Prostate gland (tissue), 2 donors: ENCODE data around the gene ZNF787. TPM values are rescaled to one million over a fixed set of nuclear protein-coding genes. Genes with fewer than 3 reads are reported as not detected.

ENCODE experiments used
- DNase-seq: peaks from one replicate; pipeline ENCODE4 v3.0.0-alpha.2; 2019; ENCODE audit warnings: low spot score
- H3K27ac ChIP-seq, 2 donors: fragments of 200-600 bp; sonication (generic); 2 replicates each; pipeline ENCODE4 v1.5.1; 2017 to 2019
- H3K27me3 ChIP-seq: fragments of 200-600 bp; sonication (generic); replicated peaks from 2 replicates; pipeline ENCODE4 v1.5.1; 2019; ENCODE audit not compliant: insufficient read depth
- H3K36me3 ChIP-seq, 2 donors: fragments of 200-600 bp; sonication (generic); 1 replicate in 1 of 2; 2 replicates in 1 of 2; pipeline versions ENCODE4 v1.5.1 to v1.8.1; 2017 to 2019
- H3K4me1 ChIP-seq: fragments of 200-600 bp; sonication (generic); replicated peaks from 2 replicates; pipeline ENCODE4 v1.5.1; 2019
- H3K4me3 ChIP-seq, 2 donors: fragments of 200-600 bp; sonication (generic); 2 replicates each; pipeline ENCODE4 v1.5.1; 2017 to 2019
- H3K9me3 ChIP-seq: fragments of 200-600 bp; sonication (generic); 2 replicates; pipeline ENCODE4 v1.5.1; 2017
- CTCF ChIP-seq, 4 experiments: fragments of 200-600 bp in 2 of 4; fragments of 450-650 bp in 2 of 4; sonication (generic) in 2 of 4; IDR thresholded peaks; 1 replicate in 3 of 4; 2 replicates in 1 of 4; pipeline ENCODE4 v1.5.1; 2016 to 2019; ENCODE audit warnings: antibody characterized with exemption in 4 of 4, mild to moderate bottlenecking in 2 of 4, moderate library complexity in 2 of 4
- POLR2A ChIP-seq: fragments of 450-650 bp; IDR thresholded peaks from one replicate; pipeline ENCODE4 v1.6.1; 2016; ENCODE audit warnings: antibody characterized with exemption, mild to moderate bottlenecking
- POLR2AphosphoS5 ChIP-seq: sonication (generic); formaldehyde crosslinking; IDR thresholded peaks from one replicate; pipeline ENCODE4 v1.6.1; 2017; ENCODE audit warnings: antibody characterized with exemption
- WGBS: methylation state at CpG from one replicate; pipeline ENCODE4 v1.1.5; 2018; 5-methylcytosine and 5-hydroxymethylcytosine counted together
- intact Hi-C: fragments of 100-400 bp; cut with DNase I; formaldehyde crosslinking; loops from one replicate; pipeline ENCODE4 v1.14.2; 2022
- total RNA-seq, 2 donors: library from RNA; depleted of rRNA; stranded (reverse); fragments of >200 nt; gene quantifications; one replicate each; pipeline ENCODE4 v1.1.0, GENCODE V29; 2016

ZNF787 gene
- total RNA-seq, 2 donors from 2014 or later: 28.2 to 47.5 TPM

DNA sequence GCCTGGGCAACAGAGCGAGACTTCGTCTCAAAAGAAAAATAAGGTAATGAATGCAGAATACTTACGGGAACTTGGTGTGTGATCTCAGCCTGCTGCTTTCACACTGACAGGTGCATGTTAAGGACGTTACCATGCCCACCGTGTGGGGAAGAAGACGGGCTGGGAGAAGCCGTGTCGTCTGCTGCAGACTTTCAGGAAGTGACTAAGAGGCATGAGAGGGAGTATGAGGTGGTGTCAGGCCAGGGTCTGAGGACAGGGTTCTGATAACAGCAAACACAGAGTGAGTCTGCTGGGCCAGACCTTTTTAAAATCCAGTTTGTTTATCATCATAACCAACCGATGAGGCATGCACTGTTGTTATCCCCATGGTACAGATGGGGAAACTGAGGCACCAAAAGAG lies 41.2 kb upstream of the ZNF787 start:
- Histone ChIP-seq H3K27ac (no peak overlapping the region), H3K36me3 (peaks cover 0 to 13% of the 10 kb centered on the region in 2 donors), H3K27me3 (no peaks in the 10 kb centered on the region), H3K9me3 (no peaks in the 10 kb centered on the region), H3K4me1 (no peaks in the 10 kb centered on the region), H3K4me3 (no peak overlapping the region)
- intact Hi-C loops: no loop called here
- no peak for TF ChIP-seq POLR2A
- no peak for TF ChIP-seq CTCF (IDR thresholded peaks at IDR 0.05)
- TF ChIP-seq POLR2AphosphoS5: no peak
- WGBS: 59% methylated on average over 9 of the region's 9 CpGs
- no peak for DNase-seq

DNA sequence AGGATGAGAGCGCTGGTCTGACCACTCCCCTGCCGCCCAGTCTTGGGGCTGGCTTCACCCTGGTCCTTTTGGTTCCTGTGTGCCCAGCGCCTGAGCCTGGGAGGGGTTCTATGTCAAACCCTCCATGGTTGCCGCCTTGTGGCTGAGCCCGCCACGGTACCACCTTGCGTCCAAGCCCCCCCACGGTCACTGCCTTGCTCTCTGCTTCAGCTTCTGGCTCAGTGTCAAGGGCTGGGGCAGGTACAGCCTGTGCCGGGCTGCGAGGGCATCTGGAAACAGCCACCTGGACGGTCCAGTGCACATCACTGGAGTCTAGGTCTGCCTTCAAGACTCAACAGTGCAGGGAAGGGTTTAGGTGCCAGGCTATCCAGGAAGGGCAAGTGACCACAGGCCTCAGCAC lies 40.4 kb upstream of the ZNF787 start:
- H3K4me1 ChIP-seq: no peaks in the 10 kb centered on the region
- no peak for DNase-seq
- intact Hi-C loops: no loop called here

DNA sequence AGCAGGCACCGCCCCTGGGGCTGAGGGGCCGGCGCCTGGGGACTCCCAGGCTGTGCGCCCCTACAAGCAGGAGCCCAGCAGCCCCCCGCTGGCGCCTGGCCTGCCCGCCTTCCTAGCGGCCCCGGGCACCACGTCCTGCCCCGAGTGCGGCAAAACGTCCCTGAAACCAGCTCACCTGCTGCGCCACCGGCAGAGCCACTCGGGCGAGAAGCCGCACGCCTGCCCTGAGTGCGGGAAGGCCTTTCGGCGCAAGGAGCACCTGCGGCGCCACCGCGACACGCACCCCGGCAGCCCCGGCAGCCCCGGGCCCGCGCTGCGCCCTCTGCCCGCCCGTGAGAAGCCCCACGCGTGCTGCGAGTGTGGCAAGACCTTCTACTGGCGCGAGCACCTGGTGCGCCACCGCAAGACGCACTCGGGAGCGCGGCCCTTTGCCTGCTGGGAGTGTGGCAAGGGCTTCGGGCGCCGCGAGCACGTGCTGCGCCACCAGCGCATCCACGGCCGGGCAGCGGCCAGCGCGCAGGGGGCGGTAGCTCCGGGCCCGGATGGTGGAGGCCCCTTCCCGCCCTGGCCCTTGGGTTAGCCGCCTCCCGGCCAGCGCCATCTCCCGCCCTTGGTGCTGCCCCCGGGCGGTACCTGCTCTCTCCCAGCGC lies 38.7 kb upstream of the ZNF787 start:
- H3K36me3 ChIP-seq: peaks cover 0 to 13% of the 10 kb centered on the region in 2 donors
- no peaks in the 10 kb centered on the region for H3K27me3 ChIP-seq
- H3K4me1 ChIP-seq: no peaks in the 10 kb centered on the region
- 95% methylated on average over 55 of the region's 69 CpGs for WGBS
- no peak overlapping the region for H3K4me3 ChIP-seq
- intact Hi-C loops: loop anchor here (5.0 kb wide), 1 partner anchor 47 kb away; no protein-coding TSS in a partner anchor
- no peak for TF ChIP-seq CTCF (IDR thresholded peaks at IDR 0.05)
- DNase-seq: no peak
- H3K9me3 ChIP-seq: no peaks in the 10 kb centered on the region
- no peak overlapping the region for H3K27ac ChIP-seq

More for the DNA sequence above, 40.4 kb upstream of the ZNF787 start:
- no peak overlapping the region for H3K4me3 ChIP-seq
- H3K27ac ChIP-seq: no peak overlapping the region
- no peaks in the 10 kb centered on the region for H3K9me3 ChIP-seq
- WGBS: 85% methylated on average over 11 of the region's 11 CpGs
- TF ChIP-seq POLR2A (no peak), CTCF (IDR thresholded peaks at IDR 0.05) (no peak), POLR2AphosphoS5 (no peak)
- H3K36me3 ChIP-seq: peaks cover 0 to 13% of the 10 kb centered on the region in 2 donors
- H3K27me3 ChIP-seq: no peaks in the 10 kb centered on the region

- DNase-seq: no peak
- no peaks in the 10 kb centered on the region for H3K9me3 ChIP-seq
- no peaks in the 10 kb centered on the region for H3K4me1 ChIP-seq
- intact Hi-C loops: loop anchor here (5.0 kb wide), 1 partner anchor 47 kb away; no protein-coding TSS in a partner anchor
- H3K27me3 ChIP-seq: no peaks in the 10 kb centered on the region
- H3K36me3 ChIP-seq: peaks cover 0 to 13% of the 10 kb centered on the region in 2 donors
- WGBS: 93% methylated on average over 9 of the region's 9 CpGs
- no peak overlapping the region for H3K27ac ChIP-seq
- H3K4me3 ChIP-seq: no peak overlapping the region
- TF ChIP-seq CTCF (IDR thresholded peaks at IDR 0.05) (no peak), POLR2A (no peak), POLR2AphosphoS5 (no peak)
These were observed 38.0 kb upstream of the ZNF787 start for GRCh38 chr19:56159009-56159559.
